Measurements from ENCODE around the gene KCNC1.

KCNC1 gene

GRCh38 chr11:17773674-17774073, 39.1 kb downstream of the KCNC1 start:
- no peak for DNase-seq (ENCODE audit: low spot score)

GRCh38 chr11:17774232-17775034, 39.9 kb downstream of the KCNC1 start:
- DNase-seq (ENCODE audit: low spot score): no peak

- no peak for DNase-seq (ENCODE audit: low spot score)
These were observed 40.4 kb downstream of the KCNC1 start for GRCh38 chr11:17775035-17775348.

- DNase-seq (ENCODE audit: low spot score): no peak
These were observed 41.1 kb downstream of the KCNC1 start for GRCh38 chr11:17775507-17776211.

GRCh38 chr11:17776212-17776875, 41.8 kb downstream of the KCNC1 start:
- no peak for DNase-seq (ENCODE audit: low spot score)

GRCh38 chr11:17777086-17777737, 42.6 kb downstream of the KCNC1 start:
- DNase-seq (ENCODE audit: low spot score): no peak

GRCh38 chr11:17777738-17778091, 43.1 kb downstream of the KCNC1 start:
- DNase-seq (ENCODE audit: low spot score): no peak

- DNase-seq (ENCODE audit: low spot score): no peak
These were observed 43.8 kb downstream of the KCNC1 start for GRCh38 chr11:17778352-17778751.

GRCh38 chr11:17778956-17779860, 44.6 kb downstream of the KCNC1 start:
- DNase-seq (ENCODE audit: low spot score): no peak

- DNase-seq (ENCODE audit: low spot score): no peak
These were observed 45.4 kb downstream of the KCNC1 start for GRCh38 chr11:17779861-17780594.

- DNase-seq (ENCODE audit: low spot score): no peak
These were observed 46.1 kb downstream of the KCNC1 start for GRCh38 chr11:17780668-17781067.

- DNase-seq (ENCODE audit: low spot score): no peak
These were observed 46.6 kb downstream of the KCNC1 start for GRCh38 chr11:17781221-17781620.

GRCh38 chr11:17781626-17782025, 47.0 kb downstream of the KCNC1 start:
- no peak for DNase-seq (ENCODE audit: low spot score)

GRCh38 chr11:17782145-17782544, 47.6 kb downstream of the KCNC1 start:
- DNase-seq (ENCODE audit: low spot score): no peak

GRCh38 chr11:17782603-17783337, 48.2 kb downstream of the KCNC1 start:
- DNase-seq (ENCODE audit: low spot score): no peak

GRCh38 chr11:17783878-17784277, 49.3 kb downstream of the KCNC1 start:
- no peak for DNase-seq (ENCODE audit: low spot score)

- DNase-seq (ENCODE audit: low spot score): no peak
These were observed 52.4 kb downstream of the KCNC1 start for GRCh38 chr11:17786824-17787525.

- no peak for DNase-seq (ENCODE audit: low spot score)
These were observed 53.5 kb downstream of the KCNC1 start for GRCh38 chr11:17788084-17788483.

- no peak for DNase-seq (ENCODE audit: low spot score)
These were observed 55.9 kb downstream of the KCNC1 start for GRCh38 chr11:17790453-17790852.

GRCh38 chr11:17791144-17791543, 56.6 kb downstream of the KCNC1 start:
- DNase-seq (ENCODE audit: low spot score): no peak

Data from pons (tissue), 1 donor.